HG02870 (cell line): ENCODE results near the gene DOCK2.

Experiments
- ATAC-seq: cut with Tn5 transposase; IDR thresholded peaks from one replicate; pipeline ENCODE4 v1.9.1; 2021; ENCODE audit warnings: mild to moderate bottlenecking, moderate library complexity; ENCODE audit not compliant: unreplicated experiment

The DOCK2 gene

DNA sequence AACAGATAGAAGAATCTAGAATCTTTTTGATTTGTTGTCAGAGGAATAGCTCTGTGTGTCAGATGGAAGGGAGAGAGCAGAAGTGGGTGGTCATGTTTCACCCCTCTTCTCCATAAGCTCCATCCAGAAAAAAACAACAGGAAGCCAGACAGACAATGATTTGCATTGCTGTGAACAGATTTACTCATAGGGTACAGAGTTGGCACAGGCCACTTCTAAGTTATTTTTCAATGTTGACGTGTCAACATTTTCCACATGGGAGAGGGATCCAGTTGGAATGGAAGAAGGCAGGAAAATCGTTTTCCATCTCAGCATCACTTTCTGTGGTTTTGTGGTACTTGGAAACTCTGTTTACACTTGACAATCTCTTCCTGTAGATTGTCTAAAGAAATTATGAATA is 256.5 kb downstream of the DOCK2 start:
- no peak for ATAC-seq

DNA sequence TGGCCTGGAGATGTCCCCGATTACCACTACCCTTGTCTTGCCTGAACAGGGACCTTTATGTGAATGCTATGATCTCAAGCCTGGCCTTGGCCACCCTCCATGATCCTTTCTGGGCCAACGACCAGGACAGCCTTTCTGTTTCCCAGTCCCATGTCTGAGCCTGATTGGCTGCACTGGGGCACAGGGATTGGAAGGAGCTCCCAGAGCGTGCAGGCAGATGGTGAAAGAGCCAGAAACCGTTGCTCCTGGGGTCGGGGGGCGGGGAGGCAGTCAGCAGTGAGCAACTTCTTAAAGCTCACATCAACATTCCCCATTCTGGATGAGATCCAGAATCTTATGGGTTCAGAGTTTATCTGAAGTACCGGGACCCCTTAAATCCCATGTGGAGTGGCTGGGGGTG is 258.9 kb downstream of the DOCK2 start:
- no peak for ATAC-seq

DNA sequence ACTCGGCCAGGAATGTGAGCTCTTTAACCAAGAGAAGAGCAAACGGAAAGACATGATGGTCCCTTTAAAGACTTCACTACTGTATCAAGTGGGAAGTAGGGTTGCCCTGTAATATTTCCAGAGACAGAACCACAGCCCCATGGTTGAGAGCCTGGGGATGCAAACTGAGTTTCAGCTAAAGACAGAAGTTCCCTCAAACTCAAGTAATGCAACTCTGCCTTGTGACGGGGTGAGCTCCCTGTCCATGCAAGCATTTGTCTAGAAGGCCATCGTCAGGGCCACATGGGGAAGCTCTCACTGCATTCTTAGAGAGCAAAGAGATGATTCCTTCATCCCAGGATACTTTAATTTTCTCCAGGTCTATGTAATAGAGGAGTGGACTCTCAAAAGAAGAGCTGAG is 260.4 kb downstream of the DOCK2 start:
- ATAC-seq, result no peak

DNA sequence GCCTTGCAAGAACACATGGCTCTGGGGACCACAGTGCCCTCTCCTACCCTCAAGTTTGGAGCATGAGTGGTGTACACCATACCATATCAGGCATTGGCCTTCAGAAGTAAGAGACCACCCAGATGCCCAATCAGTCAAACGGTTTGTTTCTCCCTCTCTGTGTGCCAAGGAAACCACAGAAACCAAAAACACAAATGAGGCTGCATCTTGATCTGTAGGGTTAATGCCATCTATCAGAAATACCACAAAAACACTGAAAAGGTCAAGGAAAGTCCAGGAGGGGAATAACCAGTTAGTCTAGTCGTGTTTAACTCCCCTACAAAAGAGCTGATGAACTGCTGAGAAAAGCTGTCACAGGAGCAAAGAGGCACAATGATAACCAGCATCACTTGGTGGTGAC is 264.8 kb downstream of the DOCK2 start:
- ATAC-seq, result no peak

DNA sequence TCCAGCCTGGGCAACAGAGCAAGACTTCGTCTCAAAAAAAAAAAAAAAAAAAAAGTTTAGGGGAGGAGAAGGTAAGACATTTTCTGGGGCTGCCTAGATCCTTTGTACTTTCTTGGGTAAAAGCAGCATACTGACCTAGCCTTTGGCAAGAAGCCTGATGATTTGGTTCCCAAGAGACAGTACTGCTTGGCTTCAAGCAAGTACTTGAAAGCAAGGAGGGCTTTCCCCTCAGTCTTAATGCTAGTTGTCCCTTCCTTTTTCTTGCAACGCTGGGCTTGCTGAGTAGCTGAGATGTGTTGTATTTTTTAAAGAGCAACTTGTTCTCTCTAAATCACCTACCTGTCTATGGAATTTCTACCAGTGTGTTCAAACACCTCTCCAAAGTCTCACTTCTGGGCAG is 267.0 kb downstream of the DOCK2 start:
- ATAC-seq, result no peak

DNA sequence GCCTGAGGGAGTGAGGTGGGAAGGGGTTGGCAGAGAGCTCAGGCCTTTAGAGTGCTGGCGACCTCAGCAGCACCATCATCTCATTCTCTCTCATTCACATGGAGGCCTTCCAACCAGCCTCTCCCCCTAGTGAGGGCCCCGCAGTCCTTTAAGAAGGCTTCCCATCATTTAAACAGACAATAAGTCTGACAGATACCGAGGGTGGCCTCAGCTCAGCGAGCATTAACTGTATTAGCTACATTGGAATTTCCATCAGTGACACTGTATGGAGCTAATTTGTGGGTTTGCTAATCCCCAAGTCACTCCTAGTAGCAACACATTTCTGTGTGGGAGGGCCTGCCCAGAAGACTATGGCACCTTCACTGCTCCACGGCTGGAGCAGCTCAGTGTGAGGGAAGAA is 267.4 kb downstream of the DOCK2 start:
- ATAC-seq, result no peak

DNA sequence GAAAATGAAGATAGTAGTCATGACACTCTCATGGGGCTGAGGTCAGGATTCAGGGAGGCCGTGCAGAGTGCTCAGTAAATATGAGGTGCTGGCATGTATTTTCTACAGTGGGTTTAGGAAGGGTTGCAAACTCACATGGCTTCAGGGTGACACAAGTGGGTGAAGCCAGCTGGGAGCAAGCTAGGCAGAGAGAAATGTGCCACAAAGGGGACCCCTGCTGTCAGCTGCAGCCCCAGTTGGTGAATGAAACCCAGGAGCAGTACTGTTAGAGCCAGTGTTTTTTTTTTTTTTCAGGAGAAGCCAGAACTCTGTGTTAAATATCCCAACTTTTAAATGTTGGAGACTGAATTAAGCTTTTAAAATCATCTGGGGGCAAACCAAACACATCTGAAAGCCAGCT is 267.9 kb downstream of the DOCK2 start:
- no peak for ATAC-seq

DNA sequence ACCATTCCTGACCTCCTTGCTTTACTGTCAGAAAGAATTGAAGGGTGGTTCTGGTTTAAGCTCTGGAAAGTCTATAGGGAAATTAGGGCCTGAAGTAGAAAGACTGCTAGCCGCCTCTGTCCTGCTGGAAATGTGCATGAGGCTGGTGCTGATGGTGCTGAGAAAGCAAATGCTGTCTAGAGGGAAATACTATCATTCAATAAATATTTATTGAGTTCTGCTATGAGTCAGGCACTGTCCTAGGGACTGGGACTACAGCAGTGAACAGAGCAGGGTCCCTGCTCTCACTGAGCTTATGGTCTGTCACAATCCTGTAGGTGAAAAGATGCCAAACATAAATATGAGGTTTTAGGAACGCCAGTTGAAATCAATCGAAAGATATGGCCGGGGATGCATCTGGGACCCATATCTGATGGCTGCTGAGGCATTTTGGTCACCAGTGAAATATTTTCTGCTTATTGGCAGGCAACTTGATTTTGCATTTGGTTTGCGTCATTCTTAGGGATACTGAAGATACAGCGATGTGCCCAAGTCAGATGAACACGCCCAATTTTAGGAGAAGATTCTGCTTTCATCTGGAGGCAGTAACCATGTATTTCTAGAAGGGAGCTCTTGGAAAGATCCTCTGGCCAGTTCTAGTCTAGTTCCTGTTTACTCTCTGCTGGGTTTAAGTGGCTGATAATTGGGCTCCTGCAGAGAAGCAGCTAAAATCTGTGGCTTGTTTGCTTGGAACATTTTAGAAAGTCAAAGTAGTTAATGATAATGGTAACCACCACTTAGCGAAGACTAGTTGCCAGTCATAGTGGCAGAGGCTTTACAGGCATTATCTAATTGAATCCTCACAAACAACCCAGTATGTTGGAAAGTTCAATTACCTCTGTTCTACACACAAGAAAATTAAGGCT is 269.9 kb downstream of the DOCK2 start:
- ATAC-seq, result no peak

DNA sequence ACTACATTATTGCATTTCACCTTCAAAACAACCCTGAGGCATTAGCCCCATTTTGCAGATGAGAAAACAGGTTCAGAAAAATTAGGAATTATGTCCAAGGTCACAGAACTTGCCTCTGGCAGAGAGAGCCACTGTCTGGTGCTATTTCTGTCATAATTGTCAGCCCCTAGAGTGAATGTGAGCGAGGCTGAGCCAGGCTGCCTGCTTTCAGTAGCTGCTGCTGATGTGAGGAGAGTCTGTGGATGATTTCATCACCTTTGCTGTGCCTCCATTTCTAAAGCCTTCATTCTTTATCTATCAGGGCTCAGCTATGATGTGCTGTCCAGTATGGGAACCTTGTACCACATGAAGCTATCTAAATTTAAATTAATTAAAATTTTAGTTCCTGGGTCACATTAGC is 271.8 kb downstream of the DOCK2 start:
- no peak for ATAC-seq

DNA sequence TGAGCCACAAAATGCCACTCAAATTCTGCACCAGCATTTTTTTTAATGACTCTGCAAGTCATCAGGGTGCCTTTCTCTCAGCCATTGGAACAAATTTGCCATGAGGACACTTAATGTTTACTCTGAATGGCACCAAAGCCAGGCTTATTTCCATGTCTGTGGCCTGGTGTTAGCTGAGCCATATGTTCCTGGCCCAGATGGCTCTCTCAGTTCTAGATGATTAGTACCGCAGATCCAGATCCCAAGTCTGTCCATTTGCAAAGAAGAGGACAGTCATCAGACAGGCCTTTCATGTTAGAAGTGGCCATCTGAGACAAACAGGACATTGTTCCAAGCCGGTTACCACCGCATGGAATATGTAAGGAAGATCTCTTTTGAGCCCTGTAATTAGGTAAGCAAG is 272.9 kb downstream of the DOCK2 start:
- no peak for ATAC-seq

DNA sequence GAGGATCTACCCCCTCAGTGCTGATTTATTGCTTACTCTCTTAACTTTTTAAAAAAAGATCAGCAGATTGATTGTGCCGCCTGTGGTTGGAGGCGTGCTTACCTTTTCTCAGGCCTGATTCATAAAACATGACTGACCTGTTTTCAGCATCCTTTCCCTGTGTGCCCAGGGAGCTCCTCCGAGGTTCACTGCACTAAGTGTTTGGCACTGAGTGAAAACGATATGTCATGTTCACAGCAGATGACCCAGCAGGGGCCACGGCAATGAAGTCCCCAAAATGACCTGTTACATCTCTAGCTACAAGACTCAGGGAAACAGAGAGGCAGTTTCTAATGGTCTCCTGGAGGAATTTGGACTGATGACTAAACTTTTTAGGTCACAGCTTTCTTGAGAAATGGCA is 273.3 kb downstream of the DOCK2 start:
- no peak for ATAC-seq

DNA sequence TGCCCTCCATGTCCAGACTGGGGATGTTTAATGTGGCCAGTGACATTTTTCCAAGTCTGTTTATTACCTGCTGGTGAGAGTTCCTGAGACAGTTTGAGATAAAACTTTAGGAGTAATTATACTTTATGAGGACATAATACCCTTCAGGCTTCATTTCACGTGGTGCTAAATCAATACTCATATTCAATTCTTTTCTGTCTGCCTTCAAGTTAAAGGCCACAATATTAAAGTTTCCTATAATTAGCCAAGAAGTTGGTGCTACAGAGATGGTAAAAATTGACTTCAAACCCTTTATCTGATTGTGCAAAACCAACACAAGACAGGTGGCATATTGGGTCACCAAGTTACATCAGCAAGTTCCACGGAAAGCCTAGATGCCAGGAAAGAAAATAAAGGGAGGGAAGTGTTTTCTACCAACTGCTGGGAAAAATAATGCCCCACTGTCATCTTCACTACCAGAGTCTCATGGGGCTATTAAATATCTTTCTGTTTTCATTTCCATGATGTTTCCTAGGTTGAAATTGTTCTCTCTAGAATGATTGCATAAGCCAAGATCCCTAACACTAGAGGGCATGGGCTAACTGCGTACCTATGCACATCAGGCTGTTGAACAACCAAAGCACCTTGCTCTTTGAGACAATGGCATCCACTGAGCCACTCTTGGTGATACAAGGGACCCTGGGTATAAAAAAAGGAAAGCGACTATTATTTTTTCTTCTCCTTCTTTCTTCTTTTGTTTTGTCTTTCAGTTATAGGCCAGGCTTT is 274.6 kb downstream of the DOCK2 start:
- ATAC-seq, result no peak

DNA sequence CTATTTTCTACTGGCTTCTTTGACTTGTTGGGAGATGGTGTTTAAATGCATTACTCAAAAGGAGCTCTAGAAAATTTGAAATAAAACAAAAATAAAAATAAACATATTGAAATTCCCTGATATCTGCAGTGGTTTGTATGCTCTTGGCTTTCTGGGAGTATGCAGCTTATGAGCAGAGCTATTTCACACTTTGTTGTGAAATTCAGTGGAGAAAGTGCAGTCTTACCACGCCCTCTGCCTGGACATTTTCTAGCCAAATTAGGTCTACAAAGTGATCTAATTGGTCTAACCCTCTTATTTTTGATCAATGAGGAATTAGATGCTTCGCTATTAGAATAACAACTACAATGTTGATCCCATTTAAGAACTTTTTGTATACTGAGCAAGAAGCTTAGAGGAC is 276.4 kb downstream of the DOCK2 start:
- ATAC-seq, result no peak

DNA sequence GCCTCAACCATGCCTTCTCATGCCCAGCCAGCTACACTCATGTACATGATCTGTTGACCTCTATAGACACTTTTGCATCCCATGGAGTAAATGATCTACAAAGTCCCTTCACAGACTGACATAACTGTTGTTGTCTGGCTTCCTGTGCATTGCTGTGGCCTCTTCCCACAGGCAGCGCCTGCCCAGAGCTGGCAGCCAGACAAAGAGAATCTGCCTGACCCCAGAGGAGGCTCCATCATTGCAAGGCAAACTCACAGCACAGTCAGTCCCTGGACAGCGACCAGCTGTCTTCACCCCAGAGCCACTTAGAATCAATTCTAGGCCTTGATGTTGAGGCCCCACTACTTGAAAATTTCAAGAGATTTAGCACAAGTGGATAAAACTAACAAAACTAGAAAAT is 277.7 kb downstream of the DOCK2 start:
- ATAC-seq, result no peak

DNA sequence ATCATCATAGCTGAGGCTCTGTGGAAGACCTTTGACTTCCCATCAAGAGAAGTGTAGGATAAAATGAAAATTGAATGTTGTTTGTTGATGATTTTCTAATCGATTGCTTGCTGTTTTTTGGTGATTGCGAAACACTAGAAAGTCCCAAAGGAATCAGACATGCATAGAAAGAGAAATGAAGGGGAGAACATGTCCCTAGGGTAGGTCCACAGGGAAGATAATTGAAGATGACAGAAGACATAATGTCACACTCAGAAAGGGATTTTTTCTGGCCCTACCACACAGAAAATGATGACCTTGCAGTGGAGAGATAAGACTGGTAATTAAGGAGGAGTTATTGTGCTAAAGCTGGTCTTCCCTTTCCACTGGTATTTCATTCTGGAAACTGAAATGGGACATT is 280.4 kb downstream of the DOCK2 start:
- no peak for ATAC-seq

DNA sequence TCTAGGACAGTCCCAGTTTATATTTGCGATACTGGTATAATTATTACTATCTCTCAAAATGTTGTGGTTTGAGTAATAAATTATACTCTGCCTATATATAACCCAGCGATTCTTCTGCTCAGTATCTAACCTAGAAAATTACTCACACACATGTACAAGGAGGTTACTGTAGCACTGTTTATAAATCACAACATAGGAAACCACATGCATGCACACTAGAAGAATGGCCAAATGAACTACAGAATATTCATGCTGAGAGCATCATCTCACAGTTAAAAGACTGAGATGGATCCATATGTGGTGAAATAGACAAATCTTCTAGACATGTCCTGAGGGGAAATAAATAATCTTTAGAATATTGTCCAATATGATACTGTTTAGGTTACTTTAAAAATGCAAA is 281.2 kb downstream of the DOCK2 start:
- ATAC-seq, result no peak

DNA sequence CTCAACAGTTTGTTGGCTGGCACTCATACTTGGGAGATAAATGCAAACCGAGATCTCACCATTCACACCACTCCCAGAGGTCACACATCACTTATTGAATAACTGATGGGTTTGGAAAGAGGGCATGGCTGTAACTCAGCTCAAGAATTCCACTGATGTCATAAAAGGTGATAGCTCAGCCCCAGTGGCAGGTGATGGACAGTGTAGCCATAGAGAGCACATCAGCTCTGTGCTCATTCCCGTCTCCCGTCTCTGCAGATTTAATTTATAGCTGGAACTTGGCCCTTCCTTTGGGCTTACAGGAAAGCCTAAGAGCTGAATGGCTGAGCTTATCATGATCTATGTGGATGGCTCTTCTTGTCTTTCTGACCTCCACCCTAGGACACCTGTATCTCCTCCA is 283.4 kb downstream of the DOCK2 start:
- ATAC-seq, result no peak

DNA sequence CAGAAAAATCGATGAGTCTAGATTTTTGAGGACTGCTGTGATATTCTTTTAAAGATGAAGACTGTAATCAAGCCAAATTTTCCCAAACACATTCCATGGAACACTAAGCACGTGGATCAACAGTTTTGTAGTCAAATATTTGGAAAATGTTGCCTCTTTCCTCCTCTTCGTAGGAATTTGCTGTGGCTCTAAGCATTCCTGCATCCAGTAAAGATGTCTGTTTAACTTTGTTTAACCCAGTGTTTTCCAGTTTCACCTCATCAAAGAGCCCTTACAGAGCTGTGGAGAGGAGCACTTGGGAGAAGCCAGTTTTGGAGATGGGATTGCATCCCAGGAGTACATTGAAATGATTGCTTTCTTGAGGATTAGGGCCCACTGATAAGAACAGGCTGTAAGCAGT is 284.3 kb downstream of the DOCK2 start:
- ATAC-seq, result no peak

DNA sequence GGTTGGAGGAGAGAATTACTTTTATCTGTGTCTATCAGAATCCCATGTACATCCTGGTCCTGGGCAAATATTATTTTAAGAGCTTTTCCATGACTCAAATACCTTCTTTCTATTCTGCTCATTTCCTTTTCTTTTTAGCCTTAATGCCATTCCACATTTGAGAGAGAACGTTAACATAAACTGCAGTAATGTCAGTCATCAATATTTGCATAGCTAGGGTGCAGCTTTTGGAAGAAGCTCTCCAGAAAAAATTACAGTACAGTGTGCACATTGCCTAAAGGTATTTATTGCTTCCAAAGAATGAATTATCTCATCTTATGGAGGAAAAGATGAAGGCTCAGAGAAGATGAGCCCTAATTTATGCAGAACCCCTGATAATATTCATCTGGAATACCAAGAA is 284.9 kb downstream of the DOCK2 start:
- ATAC-seq, result no peak

DNA sequence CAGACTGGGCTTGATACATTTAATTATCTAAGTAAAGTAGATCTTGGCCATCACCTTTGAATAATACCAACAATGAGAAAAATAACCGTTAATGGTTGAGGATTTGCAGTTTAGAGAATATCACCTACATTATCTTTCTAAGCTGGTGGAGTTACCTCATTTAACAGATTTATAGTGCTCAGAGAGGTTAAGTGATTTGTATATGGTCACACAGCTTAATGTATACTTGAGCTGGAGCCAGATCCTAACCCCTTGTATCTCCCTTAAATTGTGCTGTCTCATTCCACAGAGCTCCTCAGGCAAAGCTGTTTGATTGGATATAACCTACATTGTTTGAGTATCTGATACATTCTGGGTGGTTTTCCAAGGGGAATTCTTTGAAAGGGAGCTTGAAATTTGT is 285.4 kb downstream of the DOCK2 start:
- ATAC-seq, result no peak

DNA sequence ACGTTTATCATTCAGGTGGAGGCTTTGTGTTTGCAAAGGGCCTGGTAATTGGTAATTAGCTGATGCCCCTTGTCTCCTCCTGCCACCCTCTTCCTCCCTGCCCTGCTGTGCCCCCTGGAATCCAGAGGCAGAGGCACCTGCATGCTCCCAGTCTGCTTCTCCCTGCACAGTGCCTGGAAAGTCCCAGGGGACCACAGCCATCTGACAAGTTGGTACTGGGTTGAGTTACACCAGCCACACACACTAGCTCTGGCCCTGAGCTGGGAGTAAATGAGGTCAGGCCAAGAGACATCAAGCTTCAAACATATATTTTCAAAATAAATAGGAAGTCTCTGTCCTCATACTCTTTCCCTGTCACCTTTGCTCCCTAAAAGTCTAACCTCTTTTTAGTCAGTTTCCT is 286.9 kb downstream of the DOCK2 start:
- ATAC-seq, result peak; percentile 65

DNA sequence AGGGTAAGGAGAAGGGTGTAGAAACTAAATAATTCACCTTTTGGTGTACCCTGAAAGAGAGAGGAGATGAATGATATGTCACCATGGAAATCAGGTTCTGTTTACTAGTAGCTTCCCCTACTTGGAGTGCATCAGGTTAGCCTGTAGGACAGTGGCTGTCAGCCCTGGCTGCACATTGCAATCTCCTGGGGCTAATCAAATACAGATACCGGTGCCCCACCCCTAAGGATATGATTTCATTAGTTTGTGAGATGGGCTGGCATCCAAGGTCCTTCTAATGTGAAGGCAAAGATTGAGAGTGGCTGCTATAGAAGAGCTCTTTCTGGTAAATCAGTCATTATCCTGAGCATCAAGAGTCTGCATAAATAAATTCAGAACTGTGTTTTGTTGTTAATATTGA is 296.1 kb downstream of the DOCK2 start:
- ATAC-seq, result no peak
